ENCODE results near the gene CLK2. TPM values are rescaled to one million over a fixed set of nuclear protein-coding genes. Genes with fewer than 3 reads are reported as not detected.

Gene CLK2
- total and polyA plus RNA-seq, 4 donors = 8.3 to 28.2 (median 14.8) TPM

DNA sequence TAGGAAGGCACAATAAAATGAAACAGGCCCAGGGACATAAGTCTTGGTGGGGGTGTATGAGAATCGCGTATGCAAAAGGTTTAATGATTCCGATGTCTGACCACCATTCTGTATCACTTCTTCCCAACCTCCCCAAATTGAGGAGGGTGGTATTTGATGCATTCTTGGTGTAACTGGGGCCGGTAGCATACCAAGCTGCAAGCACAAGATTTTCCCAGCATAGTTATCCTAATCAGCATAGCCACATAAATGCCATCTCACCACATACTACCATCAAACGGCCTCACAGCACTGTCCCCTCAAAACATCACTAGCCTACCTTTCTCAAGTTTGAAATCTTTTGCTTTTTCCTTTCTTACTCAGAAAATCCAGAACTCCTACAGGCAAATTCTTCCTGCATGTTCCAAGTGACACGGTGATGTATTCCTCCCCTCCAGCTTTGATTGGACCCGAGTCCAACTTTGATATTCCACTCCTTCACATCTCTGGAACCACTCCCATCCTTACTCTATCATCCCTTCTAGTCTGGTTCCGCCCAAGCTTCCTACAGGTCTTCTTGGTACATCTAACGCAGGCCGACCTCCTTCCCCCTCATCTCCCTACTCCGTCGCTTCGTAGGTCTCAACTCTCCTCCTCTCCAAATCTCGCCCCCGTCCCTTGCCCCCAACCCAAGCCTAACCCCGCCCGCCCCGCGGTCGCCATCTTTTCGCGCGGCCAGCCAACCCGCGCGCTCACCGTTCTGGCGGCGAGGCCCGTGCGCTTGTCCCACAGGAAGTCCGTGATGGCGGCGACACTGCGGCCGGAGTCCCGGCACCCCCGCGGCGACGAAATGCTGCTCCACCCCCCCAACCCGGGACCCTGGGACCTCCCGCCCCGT lies 600 bp downstream of the CLK2 start:
- TF ChIP-seq YY1 (IDR thresholded peaks at IDR 0.05) (peak; percentile 71), HNF4A (conservative IDR thresholded peaks at IDR 0.05) (peak in 1 of 2 donors; percentile 33), EGR1 (IDR thresholded peaks at IDR 0.05; ENCODE audit: low read depth in 2 of 2) (no peak)
- peaks cover 17 to 27% (median 26%) of the 10 kb centered on the region in 4 donors for H3K36me3 ChIP-seq (ENCODE audit: control insufficient read depth in 4 of 4, insufficient read depth in 3 of 4, low read depth in 1 of 4, low read length in 3 of 4)
- WGBS = 5% methylated on average over 44 of the region's 44 CpGs
- H3K27me3 ChIP-seq (ENCODE audit: control insufficient read depth in 4 of 4, insufficient read depth in 4 of 4, low read length in 3 of 4) = no peaks in the 10 kb centered on the region
- H3K27ac ChIP-seq (ENCODE audit: low read depth in 1 of 2, low read length in 2 of 2) = peak overlapping the region; percentile 80 to 92
- peak overlapping the region; percentile 42 to 77 for H3K9ac ChIP-seq (ENCODE audit: low read depth in 1 of 2, low read length in 2 of 2)
- peak overlapping the region; percentile 89 to 97 (median 90) for H3K4me3 ChIP-seq (ENCODE audit: low read depth in 1 of 3, low read length in 3 of 3)
- no peak for DNase-seq (ENCODE audit: low spot score)
- peaks cover 3 to 28% (median 20%) of the 10 kb centered on the region in 4 donors for H3K4me1 ChIP-seq (ENCODE audit: control insufficient read depth in 4 of 4, insufficient read depth in 4 of 4, low read length in 3 of 4)
- H3K9me3 ChIP-seq (ENCODE audit: control insufficient read depth in 4 of 4, low read length in 3 of 4) = no peaks in the 10 kb centered on the region

DNA sequence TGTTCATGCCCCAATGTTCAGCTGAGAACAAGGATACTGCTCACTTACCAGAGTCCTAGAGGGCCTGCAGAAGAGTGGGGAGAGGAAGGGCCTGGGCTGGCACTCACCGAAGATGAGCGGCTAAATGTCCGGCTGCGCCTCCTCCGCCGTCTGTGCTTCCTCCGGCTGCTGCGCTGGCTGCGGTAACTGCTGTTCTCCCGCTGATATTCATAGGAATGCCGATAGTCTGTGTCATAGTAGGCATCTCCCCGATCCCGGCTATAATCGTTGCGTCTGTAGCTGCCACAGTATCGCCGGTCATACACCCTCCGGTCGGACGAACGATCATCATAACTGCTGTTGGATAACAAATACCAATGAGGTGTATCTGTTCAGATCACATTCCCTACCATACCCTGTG lies 3.9 kb downstream of the CLK2 start:
- H3K27ac ChIP-seq (ENCODE audit: low read depth in 1 of 2, low read length in 2 of 2) = no peak overlapping the region

DNA sequence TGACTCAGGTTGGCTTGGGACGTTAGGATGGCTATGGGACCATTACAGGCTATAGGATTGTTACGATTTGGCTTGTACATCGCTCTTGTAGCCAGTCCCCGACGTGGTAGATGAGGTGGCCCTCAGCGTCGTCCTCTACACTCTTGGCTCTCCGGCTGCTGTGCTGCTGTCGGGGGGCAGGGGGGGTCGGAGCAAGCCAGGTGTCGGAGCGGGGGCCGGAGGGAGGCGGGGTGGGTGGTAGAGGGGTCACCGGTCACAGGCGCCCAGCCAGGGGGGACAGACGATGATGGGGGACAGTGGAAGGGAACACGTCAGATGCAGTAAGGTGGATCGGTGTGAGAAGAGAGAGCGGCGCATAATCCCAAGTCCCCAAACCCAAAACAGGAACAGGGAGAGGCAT lies 4.7 kb downstream of the CLK2 start:
- peaks cover 0 to 18% (median 10%) of the 10 kb centered on the region in 4 donors for H3K4me1 ChIP-seq (ENCODE audit: control insufficient read depth in 4 of 4, insufficient read depth in 4 of 4, low read length in 3 of 4)
- no peak overlapping the region for H3K4me3 ChIP-seq (ENCODE audit: low read depth in 1 of 3, low read length in 3 of 3)
- H3K9me3 ChIP-seq (ENCODE audit: control insufficient read depth in 4 of 4, low read length in 3 of 4) = no peaks in the 10 kb centered on the region
- H3K9ac ChIP-seq (ENCODE audit: low read depth in 1 of 2, low read length in 2 of 2) = no peak overlapping the region
- H3K36me3 ChIP-seq (ENCODE audit: control insufficient read depth in 4 of 4, insufficient read depth in 3 of 4, low read depth in 1 of 4, low read length in 3 of 4) = peaks cover 23 to 63% (median 57%) of the 10 kb centered on the region in 4 donors
- 95% methylated on average over 21 of the region's 21 CpGs for WGBS
- DNase-seq (ENCODE audit: low spot score) = no peak
- H3K27me3 ChIP-seq (ENCODE audit: control insufficient read depth in 4 of 4, insufficient read depth in 4 of 4, low read length in 3 of 4) = no peaks in the 10 kb centered on the region
- no peak overlapping the region for H3K27ac ChIP-seq (ENCODE audit: low read depth in 1 of 2, low read length in 2 of 2)
- TF ChIP-seq, protein P1, sequence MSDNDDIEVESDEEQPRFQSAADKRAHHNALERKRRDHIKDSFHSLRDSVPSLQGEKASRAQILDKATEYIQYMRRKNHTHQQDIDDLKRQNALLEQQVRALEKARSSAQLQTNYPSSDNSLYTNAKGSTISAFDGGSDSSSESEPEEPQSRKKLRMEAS (IDR thresholded peaks at IDR 0.05) = no peak
- TF ChIP-seq, protein P2, sequence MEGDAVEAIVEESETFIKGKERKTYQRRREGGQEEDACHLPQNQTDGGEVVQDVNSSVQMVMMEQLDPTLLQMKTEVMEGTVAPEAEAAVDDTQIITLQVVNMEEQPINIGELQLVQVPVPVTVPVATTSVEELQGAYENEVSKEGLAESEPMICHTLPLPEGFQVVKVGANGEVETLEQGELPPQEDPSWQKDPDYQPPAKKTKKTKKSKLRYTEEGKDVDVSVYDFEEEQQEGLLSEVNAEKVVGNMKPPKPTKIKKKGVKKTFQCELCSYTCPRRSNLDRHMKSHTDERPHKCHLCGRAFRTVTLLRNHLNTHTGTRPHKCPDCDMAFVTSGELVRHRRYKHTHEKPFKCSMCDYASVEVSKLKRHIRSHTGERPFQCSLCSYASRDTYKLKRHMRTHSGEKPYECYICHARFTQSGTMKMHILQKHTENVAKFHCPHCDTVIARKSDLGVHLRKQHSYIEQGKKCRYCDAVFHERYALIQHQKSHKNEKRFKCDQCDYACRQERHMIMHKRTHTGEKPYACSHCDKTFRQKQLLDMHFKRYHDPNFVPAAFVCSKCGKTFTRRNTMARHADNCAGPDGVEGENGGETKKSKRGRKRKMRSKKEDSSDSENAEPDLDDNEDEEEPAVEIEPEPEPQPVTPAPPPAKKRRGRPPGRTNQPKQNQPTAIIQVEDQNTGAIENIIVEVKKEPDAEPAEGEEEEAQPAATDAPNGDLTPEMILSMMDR (IDR thresholded peaks at IDR 0.05; ENCODE audit: low read depth, low read length, missing input control) = no peak
- TF ChIP-seq NR2F2 (IDR thresholded peaks at IDR 0.05) (no peak), TAF1 (conservative IDR thresholded peaks at IDR 0.05) (no peak), JUND (IDR thresholded peaks at IDR 0.05) (no peak), HNF4G (IDR thresholded peaks at IDR 0.05) (no peak), FOXA1 (IDR thresholded peaks at IDR 0.05) (no peak)
- TF ChIP-seq, protein P3, sequence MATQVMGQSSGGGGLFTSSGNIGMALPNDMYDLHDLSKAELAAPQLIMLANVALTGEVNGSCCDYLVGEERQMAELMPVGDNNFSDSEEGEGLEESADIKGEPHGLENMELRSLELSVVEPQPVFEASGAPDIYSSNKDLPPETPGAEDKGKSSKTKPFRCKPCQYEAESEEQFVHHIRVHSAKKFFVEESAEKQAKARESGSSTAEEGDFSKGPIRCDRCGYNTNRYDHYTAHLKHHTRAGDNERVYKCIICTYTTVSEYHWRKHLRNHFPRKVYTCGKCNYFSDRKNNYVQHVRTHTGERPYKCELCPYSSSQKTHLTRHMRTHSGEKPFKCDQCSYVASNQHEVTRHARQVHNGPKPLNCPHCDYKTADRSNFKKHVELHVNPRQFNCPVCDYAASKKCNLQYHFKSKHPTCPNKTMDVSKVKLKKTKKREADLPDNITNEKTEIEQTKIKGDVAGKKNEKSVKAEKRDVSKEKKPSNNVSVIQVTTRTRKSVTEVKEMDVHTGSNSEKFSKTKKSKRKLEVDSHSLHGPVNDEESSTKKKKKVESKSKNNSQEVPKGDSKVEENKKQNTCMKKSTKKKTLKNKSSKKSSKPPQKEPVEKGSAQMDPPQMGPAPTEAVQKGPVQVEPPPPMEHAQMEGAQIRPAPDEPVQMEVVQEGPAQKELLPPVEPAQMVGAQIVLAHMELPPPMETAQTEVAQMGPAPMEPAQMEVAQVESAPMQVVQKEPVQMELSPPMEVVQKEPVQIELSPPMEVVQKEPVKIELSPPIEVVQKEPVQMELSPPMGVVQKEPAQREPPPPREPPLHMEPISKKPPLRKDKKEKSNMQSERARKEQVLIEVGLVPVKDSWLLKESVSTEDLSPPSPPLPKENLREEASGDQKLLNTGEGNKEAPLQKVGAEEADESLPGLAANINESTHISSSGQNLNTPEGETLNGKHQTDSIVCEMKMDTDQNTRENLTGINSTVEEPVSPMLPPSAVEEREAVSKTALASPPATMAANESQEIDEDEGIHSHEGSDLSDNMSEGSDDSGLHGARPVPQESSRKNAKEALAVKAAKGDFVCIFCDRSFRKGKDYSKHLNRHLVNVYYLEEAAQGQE (IDR thresholded peaks at IDR 0.05) = no peak

More for the DNA sequence above, 3.9 kb downstream of the CLK2 start:
- Histone ChIP-seq H3K36me3 (ENCODE audit: control insufficient read depth in 4 of 4, insufficient read depth in 3 of 4, low read depth in 1 of 4, low read length in 3 of 4) (peaks cover 23 to 56% (median 51%) of the 10 kb centered on the region in 4 donors), H3K27me3 (ENCODE audit: control insufficient read depth in 4 of 4, insufficient read depth in 4 of 4, low read length in 3 of 4) (no peaks in the 10 kb centered on the region), H3K4me1 (ENCODE audit: control insufficient read depth in 4 of 4, insufficient read depth in 4 of 4, low read length in 3 of 4) (peaks cover 0 to 21% (median 13%) of the 10 kb centered on the region in 4 donors), H3K4me3 (ENCODE audit: low read depth in 1 of 3, low read length in 3 of 3) (no peak overlapping the region), H3K9ac (ENCODE audit: low read depth in 1 of 2, low read length in 2 of 2) (no peak overlapping the region), H3K9me3 (ENCODE audit: control insufficient read depth in 4 of 4, low read length in 3 of 4) (no peaks in the 10 kb centered on the region)
- no peak for TF ChIP-seq RXRA (IDR thresholded peaks at IDR 0.05)
- TF ChIP-seq, protein P4, sequence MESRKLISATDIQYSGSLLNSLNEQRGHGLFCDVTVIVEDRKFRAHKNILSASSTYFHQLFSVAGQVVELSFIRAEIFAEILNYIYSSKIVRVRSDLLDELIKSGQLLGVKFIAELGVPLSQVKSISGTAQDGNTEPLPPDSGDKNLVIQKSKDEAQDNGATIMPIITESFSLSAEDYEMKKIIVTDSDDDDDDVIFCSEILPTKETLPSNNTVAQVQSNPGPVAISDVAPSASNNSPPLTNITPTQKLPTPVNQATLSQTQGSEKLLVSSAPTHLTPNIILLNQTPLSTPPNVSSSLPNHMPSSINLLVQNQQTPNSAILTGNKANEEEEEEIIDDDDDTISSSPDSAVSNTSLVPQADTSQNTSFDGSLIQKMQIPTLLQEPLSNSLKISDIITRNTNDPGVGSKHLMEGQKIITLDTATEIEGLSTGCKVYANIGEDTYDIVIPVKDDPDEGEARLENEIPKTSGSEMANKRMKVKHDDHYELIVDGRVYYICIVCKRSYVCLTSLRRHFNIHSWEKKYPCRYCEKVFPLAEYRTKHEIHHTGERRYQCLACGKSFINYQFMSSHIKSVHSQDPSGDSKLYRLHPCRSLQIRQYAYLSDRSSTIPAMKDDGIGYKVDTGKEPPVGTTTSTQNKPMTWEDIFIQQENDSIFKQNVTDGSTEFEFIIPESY (IDR thresholded peaks at IDR 0.05) = no peak
- no peak for TF ChIP-seq EGR1 (IDR thresholded peaks at IDR 0.05; ENCODE audit: low read depth in 2 of 2)
- no peak for TF ChIP-seq GABPA (IDR thresholded peaks at IDR 0.05 in 1 of 2, conservative IDR thresholded peaks at IDR 0.05 in 1 of 2)
- no peak for TF ChIP-seq HNF4G (IDR thresholded peaks at IDR 0.05)
- TF ChIP-seq RAD21 (IDR thresholded peaks at IDR 0.05) = no peak
- TF ChIP-seq FOXA2 (IDR thresholded peaks at IDR 0.05) = no peak
- TF ChIP-seq, protein P2 (IDR thresholded peaks at IDR 0.05; ENCODE audit: low read depth, low read length, missing input control) = no peak
- no peak for TF ChIP-seq NR2F2 (IDR thresholded peaks at IDR 0.05)
- DNase-seq (ENCODE audit: low spot score) = no peak
- WGBS = 95% methylated on average over 21 of the region's 21 CpGs
